GM19467 (cell line): ENCODE data around the gene TMEM91.
A peak's percentile ranks its signal among the peaks of the same experiment; 100 is the strongest.
"Not testable (repeated sequence)": the region's sequence is repeated elsewhere in the genome, so short reads cannot be mapped to it uniquely, and the experiment has no call there.

Experiments used
- ATAC-seq: cut with Tn5 transposase; IDR thresholded peaks from one replicate; pipeline ENCODE4 v1.9.1; 2021; ENCODE audit warnings: mild to moderate bottlenecking, moderate library complexity; ENCODE audit not compliant: unreplicated experiment

TMEM91 gene

GRCh38 chr19:41376241-41376997 is at the start of gene TMEM91:
Gene TMEM91 (plus strand): TSS chr19:41376533. CDS start chr19:41378310, 1,777 bp downstream.
- no peak for ATAC-seq

DNA sequence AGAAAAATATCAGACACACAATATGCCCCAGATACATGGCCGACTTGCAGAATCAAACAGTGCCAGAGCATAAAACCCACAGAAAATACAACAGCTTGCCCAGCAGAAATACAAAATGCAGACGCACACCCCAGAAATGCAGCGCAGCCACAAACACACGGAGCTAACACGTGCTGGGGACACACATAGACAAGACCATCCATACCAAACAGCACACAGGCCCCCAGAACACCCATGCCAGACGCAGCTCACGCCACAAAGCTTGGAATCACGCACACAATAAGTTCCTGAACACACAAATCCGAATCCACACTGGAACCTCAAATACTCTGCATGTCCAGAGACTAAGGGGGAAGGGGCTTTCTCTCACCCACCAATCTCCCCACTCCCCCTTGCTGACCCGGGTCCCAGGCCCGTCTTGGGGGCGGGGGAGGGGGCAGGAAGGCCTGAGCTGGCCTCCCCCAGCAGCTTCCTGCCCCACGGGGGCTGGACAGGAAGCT is 49.2 kb upstream of the TMEM91 start:
- ATAC-seq = no peak

DNA sequence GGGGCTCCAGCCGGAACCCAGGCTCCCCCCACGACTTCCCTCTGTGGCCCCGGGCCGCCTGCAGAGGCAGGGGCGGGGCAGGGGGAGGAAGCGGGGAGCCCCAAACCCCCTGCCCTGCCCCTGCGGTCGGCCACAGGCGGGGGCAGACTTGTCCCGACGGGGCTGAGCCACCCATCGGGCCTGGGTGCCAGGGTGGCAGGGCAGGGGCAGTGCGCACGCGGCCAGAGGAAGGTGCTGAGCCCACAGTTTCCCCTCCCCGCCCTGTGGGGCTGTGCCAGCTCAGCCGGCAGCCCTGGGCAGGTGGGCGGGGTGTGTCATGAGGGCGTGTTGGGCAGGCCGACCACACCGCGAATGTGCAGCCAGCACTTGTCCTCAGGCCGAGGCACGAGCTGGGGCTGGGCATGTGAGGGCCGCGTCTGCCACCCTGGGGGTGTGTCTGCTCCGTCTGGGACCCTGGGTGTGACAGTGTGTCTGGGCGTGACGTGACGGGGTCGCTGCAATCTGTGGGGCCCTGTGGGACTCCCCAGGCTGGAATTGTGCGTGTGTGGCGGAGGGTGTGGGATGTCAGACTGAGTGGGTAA is 48.7 kb upstream of the TMEM91 start:
- peak; percentile 54 for ATAC-seq

GRCh38 chr19:41328157-41328841 is 48.0 kb upstream of the TMEM91 start:
- ATAC-seq = peak; percentile 4

GRCh38 chr19:41328842-41329225 is 47.5 kb upstream of the TMEM91 start:
- no peak for ATAC-seq

GRCh38 chr19:41330481-41330880 is 45.9 kb upstream of the TMEM91 start:
- no peak for ATAC-seq

- ATAC-seq = no peak
Observed at GRCh38 chr19:41330946-41331678, 45.2 kb upstream of the TMEM91 start.

DNA sequence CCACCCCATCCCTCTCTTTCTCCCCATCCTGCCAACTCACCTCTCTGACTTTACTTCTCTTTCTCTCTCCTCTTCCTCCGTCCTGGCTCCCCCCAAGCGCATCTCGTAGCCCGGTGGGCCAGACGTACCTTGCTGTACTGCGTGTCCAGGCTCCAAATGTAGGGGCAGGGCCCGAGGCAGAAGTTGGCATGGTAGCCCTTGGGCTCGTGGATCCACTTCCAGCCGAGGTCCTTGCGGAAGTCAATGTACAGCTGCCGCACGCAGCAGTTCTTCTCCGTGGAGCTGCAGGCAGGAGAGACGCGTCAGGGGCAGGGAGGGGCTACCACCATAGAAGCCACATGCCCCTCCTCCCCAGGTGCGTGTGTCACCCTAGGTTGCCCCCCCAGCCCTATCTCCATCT is 44.3 kb upstream of the TMEM91 start:
- ATAC-seq = no peak

DNA sequence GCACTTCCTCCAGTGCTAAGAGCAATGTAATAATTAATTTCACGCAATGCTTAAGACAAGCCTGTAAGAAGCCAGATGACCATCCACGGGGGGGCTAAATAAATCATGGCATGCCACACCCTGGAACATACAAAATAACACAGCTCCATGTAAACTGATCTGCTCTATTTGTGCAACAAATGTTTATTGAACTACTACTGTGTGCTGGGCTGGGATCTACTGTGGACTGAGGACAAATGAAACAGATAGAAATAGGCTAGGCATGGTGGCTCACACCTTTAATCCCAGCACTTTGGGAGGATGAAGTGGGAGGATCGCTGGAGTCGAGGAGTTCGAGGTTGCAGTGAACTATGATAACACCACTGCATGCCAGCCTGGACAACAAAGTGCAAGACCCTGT is 43.9 kb upstream of the TMEM91 start:
- no peak for ATAC-seq

DNA sequence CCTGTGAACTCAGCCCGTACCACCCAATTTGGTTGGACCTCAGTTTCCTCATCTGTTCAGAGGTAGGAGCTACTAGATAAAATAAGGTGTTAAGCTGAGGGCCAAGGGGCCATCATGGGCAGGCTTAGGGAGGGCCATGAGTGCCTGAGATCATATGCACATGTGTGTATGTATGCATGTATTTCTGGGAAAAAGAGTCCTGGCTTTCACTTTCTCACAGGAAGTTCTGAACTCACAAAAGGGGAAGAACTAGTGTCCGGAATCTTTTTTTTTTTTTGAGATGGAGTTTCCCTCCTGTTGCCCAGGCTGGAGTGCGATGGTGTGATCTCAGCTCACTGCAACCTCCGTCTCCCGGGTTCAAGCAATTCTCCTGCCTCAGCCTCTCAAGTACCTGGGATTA is 41.5 kb upstream of the TMEM91 start:
- no peak for ATAC-seq

DNA sequence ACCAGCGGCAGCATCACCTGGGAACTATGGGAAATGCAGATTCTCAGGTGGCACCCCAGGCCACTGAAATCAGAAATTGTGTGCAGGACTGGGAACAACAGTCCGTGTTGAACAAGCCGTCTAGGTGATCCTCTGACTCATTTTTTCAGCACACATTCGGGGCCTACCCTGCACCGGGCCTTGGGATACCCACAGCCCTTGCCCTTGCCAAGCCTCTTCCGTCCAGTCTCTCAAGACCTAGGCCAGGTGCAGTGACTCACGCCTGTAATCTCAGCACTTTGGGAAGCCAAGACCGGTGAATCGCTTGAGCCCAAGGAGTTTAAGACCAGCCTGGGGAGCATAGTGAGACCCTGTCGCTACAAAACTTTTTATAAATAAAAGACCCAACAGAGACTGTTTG is 40.9 kb upstream of the TMEM91 start:
- ATAC-seq = no peak

DNA sequence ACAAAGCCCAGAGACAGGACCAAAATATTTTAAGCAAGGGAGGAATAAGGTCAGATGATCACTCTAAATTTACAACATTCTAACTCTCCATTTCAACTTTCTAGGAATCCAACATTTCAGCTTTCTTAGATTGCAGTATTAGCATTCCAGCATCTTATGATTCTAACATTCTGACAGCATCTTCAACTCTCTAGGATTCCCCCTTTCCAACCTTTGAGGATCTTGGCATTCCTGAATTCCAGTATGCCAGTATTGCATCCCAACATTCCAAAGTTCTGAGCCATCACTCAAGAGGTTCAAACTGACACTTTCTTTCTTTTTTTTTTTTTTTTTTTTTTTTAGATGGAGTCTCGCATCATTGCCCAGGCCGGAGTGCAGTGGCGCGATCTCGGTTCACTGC is 36.4 kb upstream of the TMEM91 start:
- ATAC-seq = no peak

- ATAC-seq = no peak
Observed at GRCh38 chr19:41341669-41342490, 34.5 kb upstream of the TMEM91 start.

GRCh38 chr19:41344162-41344561 is 32.2 kb upstream of the TMEM91 start:
- ATAC-seq = no peak

DNA sequence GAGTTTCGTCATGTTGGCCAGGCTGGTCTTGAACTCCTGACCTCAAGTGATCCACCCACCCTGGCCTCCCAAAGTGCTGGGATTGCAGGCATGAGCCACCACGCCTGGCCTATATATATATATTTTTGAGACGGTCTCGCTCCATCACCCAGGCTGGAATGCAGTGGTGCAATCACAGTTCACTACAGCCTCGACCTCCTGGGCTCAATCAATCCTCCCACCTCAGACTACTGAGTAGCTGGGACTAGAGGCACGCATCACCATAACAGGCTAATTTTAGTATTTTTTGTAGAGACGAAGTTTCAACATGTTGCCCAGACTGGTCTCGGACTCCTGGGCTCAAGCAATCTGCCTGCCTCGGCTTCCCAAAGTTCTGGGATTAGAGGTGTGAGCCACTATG is 29.4 kb upstream of the TMEM91 start:
- not testable (repeated sequence) for ATAC-seq

GRCh38 chr19:41350735-41351338 is 25.5 kb upstream of the TMEM91 start:
- ATAC-seq = peak; percentile 0

DNA sequence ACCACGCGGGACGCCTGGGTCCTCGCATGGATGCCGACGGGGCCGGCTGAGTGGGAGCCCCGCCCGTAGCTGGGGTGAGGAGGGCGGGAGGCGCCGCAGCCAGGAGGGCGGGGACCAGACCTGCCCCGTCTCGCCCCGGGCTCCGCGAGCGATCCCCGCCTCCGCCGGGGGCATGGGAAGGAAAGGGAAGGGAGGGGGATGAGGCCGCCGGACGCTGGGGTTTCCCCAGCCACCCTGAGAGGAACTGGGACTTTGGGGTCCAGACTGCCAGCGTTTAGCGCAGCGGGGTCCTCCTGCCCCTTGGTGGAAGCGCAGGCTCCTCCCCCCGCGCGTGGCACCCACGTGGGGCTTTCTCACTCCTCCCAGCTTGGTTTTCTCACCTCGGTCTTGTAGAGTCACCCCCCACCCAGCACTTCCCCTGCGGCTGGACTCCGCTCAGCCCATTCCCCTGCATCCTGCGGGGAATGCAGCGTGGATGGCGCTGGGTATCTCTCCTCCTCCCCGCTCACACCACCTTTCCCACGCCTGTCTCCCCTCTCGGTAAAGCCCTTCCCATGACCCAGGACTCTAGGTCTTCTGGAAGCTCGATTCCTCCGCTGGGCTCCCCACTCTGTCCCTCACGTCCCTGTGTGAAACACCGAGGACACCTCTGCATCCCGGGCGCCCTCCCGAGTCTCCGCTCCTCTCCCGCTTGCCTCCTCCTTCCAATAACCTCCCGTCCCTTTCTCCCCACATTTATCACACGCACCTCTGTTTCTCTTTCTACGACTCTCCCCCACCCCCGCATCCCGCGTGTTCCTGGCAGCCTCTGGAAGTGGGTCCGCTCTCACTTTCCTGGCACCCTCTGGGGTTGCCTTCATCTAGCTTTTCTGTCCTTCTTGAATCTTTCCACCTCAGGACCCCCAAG is 24.7 kb upstream of the TMEM91 start:
- peak; percentile 36 for ATAC-seq

- no peak for ATAC-seq
Observed at GRCh38 chr19:41352279-41352608, 24.1 kb upstream of the TMEM91 start.
